MCF 10A (cell line): Measurements from ENCODE around the gene CD300LB. TPM values are rescaled to one million over a fixed set of nuclear protein-coding genes. Genes with fewer than 3 reads are reported as not detected.
A peak's percentile ranks its signal among the peaks of the same experiment; 100 is the strongest.

ENCODE experiments used
- BruUV-seq: library from RNA; stranded (reverse); fragments of 400-500 nt; replicated peaks from 2 replicates; lab custom pipeline; 2021; lab: Mats Ljungman, UMichigan
- CTCF ChIA-PET: fragments of 300-600 bp; sonication (Branson Sonifier 250); formaldehyde crosslinking; extraction: SDS; loops from one replicate; lab custom pipeline; 2021; ENCODE audit warnings: antibody characterized with exemption, inconsistent platforms; lab: Yijun Ruan, JAX
- POLR2A ChIA-PET: fragments of 300-600, 350-650 bp; sonication (Branson Sonifier 250); formaldehyde crosslinking; extraction: SDS; loops from one replicate; lab custom pipeline; 2020; ENCODE audit warnings: antibody characterized with exemption, inconsistent platforms; lab: Yijun Ruan, JAX
- DNase-seq: peaks from one replicate; pipeline ENCODE4 v3.0.0-alpha.2; 2018; ENCODE audit not compliant: unreplicated experiment
- H3K27ac Mint-ChIP-seq: one replicate; pipeline ENCODE4 v1.8.0; 2022; ENCODE audit warnings: mild to moderate bottlenecking, low read depth, mixed read lengths; ENCODE audit not compliant: unreplicated experiment
- H3K27me3 Mint-ChIP-seq: one replicate; pipeline ENCODE4 v1.8.0; 2022; ENCODE audit warnings: mixed read lengths; ENCODE audit not compliant: insufficient read depth, unreplicated experiment
- H3K36me3 Mint-ChIP-seq: one replicate; pipeline ENCODE4 v1.8.0; 2022; ENCODE audit warnings: mild to moderate bottlenecking, moderate library complexity, mixed read lengths; ENCODE audit not compliant: insufficient read depth, unreplicated experiment
- H3K4me1 Mint-ChIP-seq: one replicate; pipeline ENCODE4 v1.8.0; 2022; ENCODE audit warnings: mixed read lengths; ENCODE audit not compliant: insufficient read depth, unreplicated experiment
- H3K4me3 Mint-ChIP-seq: one replicate; pipeline ENCODE4 v1.8.0; 2022; ENCODE audit warnings: mild to moderate bottlenecking, moderate library complexity, mixed read lengths; ENCODE audit not compliant: unreplicated experiment
- H3K9me3 Mint-ChIP-seq: one replicate; pipeline ENCODE4 v1.8.0; 2022; ENCODE audit warnings: mixed read lengths; ENCODE audit not compliant: unreplicated experiment
- intact Hi-C: fragments of 100-400 bp; cut with micrococcal nuclease; formaldehyde crosslinking; loops from 2 replicates; pipeline ENCODE4 v1.14.1; 2022
- total RNA-seq: library from RNA; stranded (reverse); gene quantifications from 2 replicates; pipeline ENCODE4 v1.2.3, GENCODE V29; 2022
- TF ChIP-seq, protein P1 (sequence below): fragments of 200-600 bp; IDR thresholded peaks from one replicate; pipeline ENCODE4 v1.8.0; 2022; ENCODE audit warnings: antibody characterized with exemption, mild to moderate bottlenecking; ENCODE audit not compliant: unreplicated experiment

The CD300LB gene
- total RNA-seq, 1 experiment from 2014 or later = not detected

DNA sequence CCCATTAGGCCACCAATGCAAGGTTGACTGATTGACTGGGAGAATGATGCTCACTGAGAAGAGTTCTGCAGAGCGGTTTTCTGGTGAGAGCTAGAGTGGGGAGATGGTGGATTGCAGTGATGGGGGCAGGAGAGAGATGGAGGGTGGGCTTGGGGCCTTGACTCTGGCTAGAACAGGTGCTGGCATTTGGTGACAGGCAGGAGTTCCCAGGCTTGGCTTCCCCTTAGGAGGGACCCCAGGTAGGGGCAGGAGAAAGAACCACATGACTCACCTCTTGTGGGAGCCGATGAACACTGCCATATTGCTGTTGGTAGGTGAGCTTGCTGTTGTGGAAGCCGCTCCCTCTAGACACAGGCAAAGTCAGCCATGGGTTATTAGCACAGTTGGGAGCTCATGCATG is 8.0 kb downstream of the CD300LB start:
- Mint-ChIP-seq H3K9me3 (no peaks in the 10 kb centered on the region), H3K27ac (no peak overlapping the region), H3K27me3 (peaks cover 51% of the 10 kb centered on the region), H3K36me3 (no peaks in the 10 kb centered on the region), H3K4me1 (peaks cover 5% of the 10 kb centered on the region), H3K4me3 (no peak overlapping the region)
- ChIA-PET POLR2A (no interaction called here), CTCF (interaction anchor here (1.0 kb wide), 1 partner anchor 144 kb away, joined by 3 read pairs; no protein-coding TSS in a partner anchor)
- TF ChIP-seq, protein P1, sequence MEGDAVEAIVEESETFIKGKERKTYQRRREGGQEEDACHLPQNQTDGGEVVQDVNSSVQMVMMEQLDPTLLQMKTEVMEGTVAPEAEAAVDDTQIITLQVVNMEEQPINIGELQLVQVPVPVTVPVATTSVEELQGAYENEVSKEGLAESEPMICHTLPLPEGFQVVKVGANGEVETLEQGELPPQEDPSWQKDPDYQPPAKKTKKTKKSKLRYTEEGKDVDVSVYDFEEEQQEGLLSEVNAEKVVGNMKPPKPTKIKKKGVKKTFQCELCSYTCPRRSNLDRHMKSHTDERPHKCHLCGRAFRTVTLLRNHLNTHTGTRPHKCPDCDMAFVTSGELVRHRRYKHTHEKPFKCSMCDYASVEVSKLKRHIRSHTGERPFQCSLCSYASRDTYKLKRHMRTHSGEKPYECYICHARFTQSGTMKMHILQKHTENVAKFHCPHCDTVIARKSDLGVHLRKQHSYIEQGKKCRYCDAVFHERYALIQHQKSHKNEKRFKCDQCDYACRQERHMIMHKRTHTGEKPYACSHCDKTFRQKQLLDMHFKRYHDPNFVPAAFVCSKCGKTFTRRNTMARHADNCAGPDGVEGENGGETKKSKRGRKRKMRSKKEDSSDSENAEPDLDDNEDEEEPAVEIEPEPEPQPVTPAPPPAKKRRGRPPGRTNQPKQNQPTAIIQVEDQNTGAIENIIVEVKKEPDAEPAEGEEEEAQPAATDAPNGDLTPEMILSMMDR = no peak
- intact Hi-C loops = no loop called here
- BruUV-seq = no TSS peak
- DNase-seq = no peak

DNA sequence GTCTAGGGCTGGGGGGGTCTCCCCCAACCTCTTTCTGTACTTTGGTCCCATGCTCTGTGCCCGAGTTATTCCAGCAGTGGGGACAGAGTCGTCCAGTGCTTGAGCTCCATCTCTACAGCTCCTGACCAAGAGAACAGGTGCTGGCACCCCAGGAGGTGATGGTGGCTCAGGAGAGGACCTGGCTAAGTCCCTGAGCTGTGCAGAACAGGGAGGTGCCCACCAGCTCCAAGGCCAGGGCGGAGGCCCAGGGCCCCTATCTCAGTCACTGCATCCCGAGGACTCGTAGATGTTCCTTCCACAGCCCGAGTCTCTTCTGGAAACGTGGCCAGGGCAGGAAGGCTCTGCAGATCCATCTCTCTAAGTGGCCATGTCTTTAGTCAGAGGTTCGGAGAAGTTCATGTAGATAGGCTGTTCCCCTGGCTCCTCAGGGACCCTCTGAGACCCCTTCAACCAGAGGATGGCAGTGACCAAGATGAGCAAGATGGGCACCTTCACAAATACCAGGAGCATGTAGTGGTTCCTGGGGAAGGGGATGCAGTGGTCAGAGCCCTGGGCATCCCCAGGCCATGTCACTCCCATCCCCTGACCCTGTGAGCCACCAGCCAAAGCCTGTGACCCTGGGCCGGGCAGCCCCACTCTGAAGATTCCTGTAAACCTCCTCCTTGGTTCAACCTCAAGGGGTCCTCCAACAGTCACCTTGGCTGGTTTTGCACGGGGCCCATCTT is 8.7 kb downstream of the CD300LB start:
- Mint-ChIP-seq H3K36me3 (no peaks in the 10 kb centered on the region), H3K9me3 (no peaks in the 10 kb centered on the region), H3K4me3 (no peak overlapping the region), H3K4me1 (peaks cover 5% of the 10 kb centered on the region), H3K27ac (no peak overlapping the region), H3K27me3 (peaks cover 46% of the 10 kb centered on the region)
- TF ChIP-seq, protein P1 = no peak
- intact Hi-C loops = no loop called here
- ChIA-PET POLR2A (interaction anchor here (0.6 kb wide), 1 partner anchor 167 kb away, joined by 4 read pairs; no protein-coding TSS in a partner anchor), CTCF (interaction anchor here (1.0 kb wide), 1 partner anchor 143 kb away, joined by 3 read pairs; no protein-coding TSS in a partner anchor)
- DNase-seq = no peak
- no TSS peak for BruUV-seq

DNA sequence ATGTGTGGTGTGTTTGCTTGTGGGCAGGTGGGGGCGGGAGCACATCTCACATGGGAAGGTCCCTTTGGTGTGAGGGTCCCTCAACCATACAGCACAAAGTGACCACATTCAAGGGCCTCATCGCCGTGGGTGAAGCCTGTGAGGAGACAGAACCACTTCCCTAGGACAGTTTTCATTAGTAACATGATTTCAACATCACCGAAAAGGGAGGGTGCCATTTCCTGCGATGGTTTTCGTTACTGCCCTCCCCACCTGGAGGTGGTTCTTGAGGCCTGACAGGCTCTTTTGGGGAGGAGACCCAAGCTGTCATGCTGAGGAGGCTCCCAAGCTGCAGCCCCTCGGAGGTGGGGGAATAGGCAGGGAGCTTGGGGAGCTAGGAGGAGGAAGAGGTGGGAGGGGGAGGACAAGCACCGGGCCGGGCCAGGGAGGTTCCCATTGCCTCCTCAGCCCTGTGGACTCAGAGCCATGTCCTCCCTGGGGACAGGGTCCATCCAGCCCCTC is 9.5 kb downstream of the CD300LB start:
- intact Hi-C loops = no loop called here
- H3K4me1 Mint-ChIP-seq = peaks cover 5% of the 10 kb centered on the region
- CTCF ChIA-PET = interaction anchor here (0.6 to 1.8 kb wide), 2 partner anchors 10 to 18 kb away, joined by 3 to 4 read pairs; no protein-coding TSS in a partner anchor
- no peak overlapping the region for H3K27ac Mint-ChIP-seq
- POLR2A ChIA-PET = interaction anchor here (0.6 kb wide), 1 partner anchor 168 kb away, joined by 4 read pairs; no protein-coding TSS in a partner anchor
- no peaks in the 10 kb centered on the region for H3K36me3 Mint-ChIP-seq
- peaks cover 41% of the 10 kb centered on the region for H3K27me3 Mint-ChIP-seq
- TF ChIP-seq, protein P1 = no peak
- H3K4me3 Mint-ChIP-seq = no peak overlapping the region
- no peak for DNase-seq
- BruUV-seq = no TSS peak
- H3K9me3 Mint-ChIP-seq = no peaks in the 10 kb centered on the region

DNA sequence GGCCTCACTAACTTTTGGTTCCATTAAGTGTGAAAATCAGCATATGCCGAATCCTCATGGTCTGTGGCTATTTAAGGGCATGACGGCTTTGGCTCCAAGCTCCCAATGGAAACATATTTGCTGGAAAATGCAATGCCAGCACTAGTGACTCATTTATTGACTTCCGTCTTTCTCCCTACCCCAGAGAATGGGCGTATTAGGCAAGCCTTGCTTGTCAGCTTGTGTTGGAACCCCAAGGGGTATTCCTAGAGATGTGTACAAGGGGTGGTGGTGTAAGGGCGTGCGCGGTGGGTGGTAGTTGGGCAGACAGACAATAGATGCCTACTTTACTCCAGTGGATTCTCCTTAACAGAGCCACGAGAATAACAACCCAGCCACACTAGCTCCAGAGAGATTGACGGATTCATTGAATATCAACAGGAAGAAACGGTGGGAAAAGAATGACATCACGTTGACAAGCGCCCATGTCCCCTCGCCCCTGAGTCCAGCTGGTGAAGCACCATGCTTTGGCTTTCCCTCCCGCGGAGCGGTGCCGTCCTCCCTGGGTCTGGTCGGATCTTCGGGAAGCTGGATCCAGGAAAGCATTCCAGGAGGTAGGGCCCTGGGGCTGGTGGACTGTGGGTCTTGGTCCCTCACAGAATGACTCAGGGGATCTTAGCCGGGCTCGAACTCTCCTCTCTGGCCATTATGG is 10.3 kb downstream of the CD300LB start:
- Mint-ChIP-seq H3K27ac (no peak overlapping the region), H3K4me1 (peaks cover 5% of the 10 kb centered on the region), H3K36me3 (no peaks in the 10 kb centered on the region), H3K9me3 (no peaks in the 10 kb centered on the region), H3K27me3 (peaks cover 36% of the 10 kb centered on the region), H3K4me3 (no peak overlapping the region)
- intact Hi-C loops = no loop called here
- BruUV-seq = no TSS peak
- POLR2A ChIA-PET = interaction anchor here (0.9 to 1.2 kb wide), 2 partner anchors 9 to 47 kb away, joined by 3 to 5 read pairs; partner anchors contain the start of gene CD300H
- DNase-seq = peak; percentile 79
- CTCF ChIA-PET = interaction anchor here (1.8 kb wide), 1 partner anchor 11 kb away, joined by 4 read pairs; no protein-coding TSS in a partner anchor
- TF ChIP-seq, protein P1 = no peak
